ENCODE results near the gene ZNF830.
"Not testable (repeated sequence)": the region's sequence is repeated elsewhere in the genome, so short reads cannot be mapped to it uniquely, and the experiment has no call there.

DNA sequence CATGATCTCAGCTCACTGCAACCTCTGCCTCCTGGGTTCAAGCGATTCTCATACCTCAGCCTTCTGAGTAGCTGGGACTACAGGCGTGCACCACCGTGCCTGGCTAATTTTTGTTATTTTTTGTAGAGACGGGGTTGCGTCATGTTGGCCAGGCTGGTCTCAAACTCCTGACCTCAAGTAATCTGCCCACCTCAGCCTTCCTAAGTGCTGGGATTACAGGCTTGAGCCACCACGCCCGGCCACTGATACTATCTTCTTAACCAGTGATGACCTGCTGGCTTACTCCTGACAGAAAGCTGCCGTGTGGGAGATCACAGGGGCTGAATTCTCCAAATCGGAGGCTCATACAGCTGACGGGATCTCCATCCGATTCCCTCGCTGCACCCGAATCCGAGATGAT, 39.6 kb downstream of the ZNF830 start:
- TF ChIP-seq, protein P1, sequence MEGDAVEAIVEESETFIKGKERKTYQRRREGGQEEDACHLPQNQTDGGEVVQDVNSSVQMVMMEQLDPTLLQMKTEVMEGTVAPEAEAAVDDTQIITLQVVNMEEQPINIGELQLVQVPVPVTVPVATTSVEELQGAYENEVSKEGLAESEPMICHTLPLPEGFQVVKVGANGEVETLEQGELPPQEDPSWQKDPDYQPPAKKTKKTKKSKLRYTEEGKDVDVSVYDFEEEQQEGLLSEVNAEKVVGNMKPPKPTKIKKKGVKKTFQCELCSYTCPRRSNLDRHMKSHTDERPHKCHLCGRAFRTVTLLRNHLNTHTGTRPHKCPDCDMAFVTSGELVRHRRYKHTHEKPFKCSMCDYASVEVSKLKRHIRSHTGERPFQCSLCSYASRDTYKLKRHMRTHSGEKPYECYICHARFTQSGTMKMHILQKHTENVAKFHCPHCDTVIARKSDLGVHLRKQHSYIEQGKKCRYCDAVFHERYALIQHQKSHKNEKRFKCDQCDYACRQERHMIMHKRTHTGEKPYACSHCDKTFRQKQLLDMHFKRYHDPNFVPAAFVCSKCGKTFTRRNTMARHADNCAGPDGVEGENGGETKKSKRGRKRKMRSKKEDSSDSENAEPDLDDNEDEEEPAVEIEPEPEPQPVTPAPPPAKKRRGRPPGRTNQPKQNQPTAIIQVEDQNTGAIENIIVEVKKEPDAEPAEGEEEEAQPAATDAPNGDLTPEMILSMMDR (IDR thresholded peaks at IDR 0.05) = not testable (repeated sequence)
- not testable (repeated sequence) for TF ChIP-seq EP300 (IDR thresholded peaks at IDR 0.05)

Data from tibial nerve (tissue), 4 donors.